GM03348 (cell line): ENCODE results near the gene FKBP5.
"Not testable (repeated sequence)": the region's sequence is repeated elsewhere in the genome, so short reads cannot be mapped to it uniquely, and the experiment has no call there.

Experiments
- DNase-seq: peaks from one replicate; pipeline ENCODE4 v3.0.0; 2012; ENCODE audit warnings: low spot score

Gene FKBP5

DNA sequence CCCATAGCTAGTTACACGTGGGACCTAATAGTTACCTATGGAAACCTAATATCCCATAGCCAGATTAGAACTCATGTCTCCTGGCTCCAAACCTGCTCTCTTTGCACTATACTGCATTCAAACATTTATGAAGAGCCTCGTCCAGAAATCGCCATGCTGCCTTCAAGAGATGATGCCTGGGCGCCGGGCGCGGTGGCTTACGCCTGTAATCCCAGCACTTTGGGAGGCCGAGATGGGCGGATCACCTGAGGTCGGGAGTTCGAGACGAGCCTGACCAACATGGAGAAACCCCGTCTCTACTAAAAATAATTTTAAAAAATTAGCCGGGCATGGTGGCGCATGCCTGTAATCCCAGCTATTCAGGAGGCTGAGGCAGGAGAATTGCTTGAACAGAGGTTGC lies 1.3 kb upstream of the FKBP5 start:
- not testable (repeated sequence) for DNase-seq

DNA sequence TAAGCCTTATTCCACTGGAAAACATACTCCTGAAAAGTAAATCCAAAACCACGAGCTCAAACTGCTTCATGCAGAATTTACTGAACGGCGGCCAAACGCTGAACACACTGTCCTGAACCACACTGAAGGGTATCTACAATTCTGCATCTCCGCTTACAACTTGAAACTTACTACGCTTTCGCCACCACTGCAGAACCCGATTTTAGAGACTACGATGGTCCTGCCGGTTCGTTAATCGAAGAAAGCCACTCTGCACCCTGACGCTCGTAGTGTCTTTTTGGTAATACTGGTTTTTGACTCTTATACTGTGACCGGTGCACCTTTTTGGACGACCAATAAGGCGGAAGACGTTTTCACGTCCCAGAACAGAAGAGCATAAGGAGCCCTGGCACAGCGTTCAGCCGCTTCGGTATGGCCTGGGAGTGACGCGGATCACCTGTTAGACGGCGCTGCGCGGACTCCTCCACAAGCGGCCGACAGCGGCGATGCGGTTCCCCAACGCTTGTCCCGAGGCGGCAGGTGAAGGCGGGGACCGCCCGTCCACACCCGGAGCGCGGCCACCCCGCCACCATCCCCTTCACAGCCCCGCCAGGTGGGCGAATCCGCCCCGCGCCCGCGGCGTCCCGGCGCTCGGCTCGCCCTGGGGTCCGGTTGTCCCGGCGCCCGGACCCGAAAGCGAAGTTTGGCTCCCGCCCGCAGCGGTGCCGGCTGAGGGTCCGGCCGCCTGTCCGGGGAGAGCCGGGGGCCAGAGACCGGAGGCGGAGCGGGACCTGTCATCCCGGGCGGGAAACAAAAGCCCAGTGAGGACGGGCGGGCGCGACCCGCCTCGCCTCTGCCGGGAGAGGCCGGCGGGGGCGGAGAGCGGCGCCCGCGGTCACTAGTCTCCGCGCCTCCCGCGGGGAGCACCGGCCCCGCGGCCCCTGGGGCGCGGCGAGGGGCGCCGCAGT lies 784 bp downstream of the FKBP5 start:
- DNase-seq, result peak; percentile 50

DNA sequence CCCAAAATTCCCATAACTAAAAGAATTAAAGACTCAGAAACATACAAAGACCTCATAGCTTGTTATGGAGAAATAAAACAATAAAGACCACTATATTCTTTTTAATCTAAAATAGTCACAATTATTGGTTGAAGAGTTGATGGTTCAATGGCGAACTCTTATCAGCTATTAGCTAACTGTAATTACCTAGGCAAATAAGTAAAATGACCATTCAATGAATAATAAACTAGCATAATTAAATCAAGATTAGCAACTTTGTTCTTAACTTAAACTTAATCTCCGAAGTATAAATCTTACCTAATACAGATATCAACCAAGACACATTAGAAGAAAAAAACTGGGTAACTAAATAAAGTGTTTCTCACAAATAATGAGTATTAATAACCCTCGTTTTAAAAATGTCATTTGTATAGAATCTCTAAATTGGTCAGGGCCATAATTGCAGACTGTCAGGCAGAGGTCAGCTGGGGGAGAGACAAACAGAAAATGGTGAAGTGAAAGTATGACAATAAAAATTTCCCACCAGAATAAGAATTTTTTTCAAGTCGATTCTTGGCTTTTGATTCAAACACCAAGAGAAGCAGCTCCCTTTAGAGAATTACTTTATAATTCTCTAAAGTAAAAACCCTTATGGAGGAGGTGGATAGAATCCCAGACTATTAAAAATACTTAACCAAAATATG lies 1.7 kb downstream of the FKBP5 start:
- DNase-seq, result no peak

DNA sequence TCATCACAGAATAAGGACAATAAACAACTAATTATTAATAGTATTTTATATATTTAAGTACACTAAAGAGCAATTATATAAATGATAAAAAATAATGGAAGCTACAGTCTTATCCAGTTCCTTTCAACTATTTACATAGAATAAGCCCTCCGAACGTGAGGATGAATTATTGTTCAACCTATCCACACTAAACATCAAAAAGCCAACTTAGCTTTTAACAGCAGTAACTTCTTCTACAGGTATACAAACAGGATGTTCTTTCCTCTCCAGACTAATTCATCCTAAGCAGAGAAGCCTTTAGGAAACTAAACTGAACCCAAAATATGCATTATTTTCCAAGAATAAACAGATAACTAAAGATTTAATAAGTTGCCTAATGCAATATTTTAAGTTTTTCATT lies 2.3 kb downstream of the FKBP5 start:
- DNase-seq, result no peak

DNA sequence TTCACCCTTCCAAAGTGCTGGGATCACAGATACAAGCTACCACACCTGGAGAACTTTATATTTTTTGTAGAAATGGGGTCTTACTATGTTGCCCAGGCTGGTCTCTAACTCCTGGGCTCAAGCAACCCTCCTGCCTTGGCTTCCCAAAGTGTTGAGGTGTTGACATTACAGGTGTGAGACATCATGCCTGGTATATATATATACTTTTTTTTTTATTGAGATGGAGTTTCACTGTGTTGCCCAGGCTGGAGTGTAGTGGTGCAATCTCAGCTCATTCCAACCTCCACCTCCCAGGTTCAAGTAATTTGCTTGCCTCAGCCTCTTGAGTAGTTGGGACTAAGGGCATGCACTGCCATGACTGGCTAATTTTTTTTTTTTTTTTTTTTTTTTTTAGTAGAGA lies 5.4 kb downstream of the FKBP5 start:
- DNase-seq, result no peak

DNA sequence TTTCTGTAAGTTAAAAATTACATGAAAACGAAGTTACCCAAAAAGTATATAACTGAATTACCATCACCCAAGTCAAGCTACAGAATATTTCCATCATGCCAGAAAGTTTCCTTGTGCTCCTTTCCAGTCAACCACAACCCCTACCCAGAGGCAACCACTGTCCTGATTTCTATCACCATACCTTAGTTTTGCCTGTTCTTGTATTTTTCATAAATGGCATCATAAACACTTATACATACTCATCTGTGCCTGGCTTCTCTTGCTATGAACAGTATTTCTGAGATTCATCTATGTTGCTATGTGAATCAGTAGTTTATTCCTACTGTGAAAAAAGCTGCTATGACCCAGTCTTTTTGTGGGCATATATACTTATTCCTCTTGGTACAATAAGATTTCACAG lies 7.4 kb downstream of the FKBP5 start:
- no peak for DNase-seq

DNA sequence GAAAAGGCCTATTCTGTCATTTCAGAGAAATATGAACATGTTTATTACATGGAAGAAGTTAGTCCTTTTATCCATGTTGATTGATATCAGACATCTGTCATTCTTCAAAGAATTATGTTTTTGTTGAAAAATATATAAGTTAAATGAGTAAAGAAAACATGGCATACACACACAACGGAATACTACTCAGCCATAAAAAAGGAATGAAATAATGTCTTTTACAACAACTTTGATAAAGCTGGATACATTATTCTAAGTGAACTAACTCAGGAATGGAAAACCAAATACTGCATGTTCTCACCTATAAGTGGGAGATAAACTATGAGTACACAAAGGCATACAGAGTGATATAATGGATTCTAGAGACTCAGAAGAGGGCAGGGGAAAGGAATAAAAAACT lies 9.3 kb downstream of the FKBP5 start:
- DNase-seq, result no peak

DNA sequence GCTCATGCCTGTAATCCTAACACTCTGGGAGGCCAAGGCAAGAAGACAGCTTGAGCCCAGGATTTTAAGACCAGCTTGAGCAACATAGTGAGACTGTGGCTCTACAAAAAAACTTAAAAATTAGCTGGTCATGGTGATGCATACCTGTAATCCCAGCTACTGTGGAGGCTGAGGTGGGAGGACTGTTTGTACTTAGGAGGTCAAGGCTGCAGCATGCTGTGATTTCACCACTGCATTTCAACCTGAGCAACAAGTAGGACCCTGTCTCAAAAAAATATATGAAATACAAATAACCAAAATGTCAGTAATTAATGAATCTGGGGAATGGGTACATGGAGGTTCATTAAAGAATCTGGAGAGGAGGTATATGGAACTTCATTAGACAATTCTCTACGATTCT lies 9.9 kb downstream of the FKBP5 start:
- DNase-seq, result no peak

DNA sequence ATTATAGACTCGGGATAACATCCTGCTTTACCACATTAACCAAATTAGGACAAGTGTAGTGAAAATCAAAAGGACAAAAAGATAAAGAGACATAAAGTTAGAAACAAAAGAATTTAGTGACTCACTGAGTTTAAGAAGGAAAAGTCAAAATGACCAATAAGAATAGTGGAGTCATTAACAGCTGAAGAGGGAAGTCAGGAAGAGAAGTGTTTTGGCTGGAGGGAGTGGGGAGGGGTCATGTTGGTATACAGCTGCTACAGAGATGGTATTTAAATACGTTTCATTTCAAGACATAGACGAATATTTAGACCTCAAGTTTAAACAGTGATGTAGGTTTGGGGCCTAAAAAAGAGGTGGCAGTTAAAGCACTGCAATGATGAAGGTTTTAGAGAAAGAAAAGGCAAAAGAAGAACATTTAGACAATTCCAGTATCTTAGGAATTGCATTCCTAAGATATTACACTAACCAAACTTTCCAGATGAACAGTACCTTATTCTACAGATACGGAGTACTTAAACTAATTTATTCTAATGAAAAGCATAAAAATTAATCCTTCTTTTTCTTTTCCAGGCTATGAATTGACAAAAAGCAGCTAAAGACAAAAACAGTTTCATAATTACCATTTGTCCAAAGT lies 10.6 kb downstream of the FKBP5 start:
- peak; percentile 21 for DNase-seq

DNA sequence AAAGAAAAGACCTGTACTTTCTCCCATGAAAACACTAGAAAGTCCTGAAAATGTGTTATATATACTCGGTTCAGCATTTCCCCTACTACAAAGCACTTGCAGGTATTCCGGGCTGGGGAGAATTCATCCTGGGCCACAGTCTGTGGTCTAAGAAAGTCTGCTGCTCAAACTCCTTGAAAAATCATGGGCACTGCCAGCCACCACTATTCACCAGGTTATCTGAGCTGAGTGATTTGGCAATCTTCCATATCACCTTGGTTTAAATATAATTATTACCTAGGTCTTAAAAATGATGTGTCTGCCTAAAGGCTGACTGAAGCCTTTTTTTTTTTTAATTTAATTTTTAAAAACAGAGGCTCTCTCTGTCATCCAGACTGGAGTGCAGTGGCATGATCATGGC lies 11.3 kb downstream of the FKBP5 start:
- no peak for DNase-seq

DNA sequence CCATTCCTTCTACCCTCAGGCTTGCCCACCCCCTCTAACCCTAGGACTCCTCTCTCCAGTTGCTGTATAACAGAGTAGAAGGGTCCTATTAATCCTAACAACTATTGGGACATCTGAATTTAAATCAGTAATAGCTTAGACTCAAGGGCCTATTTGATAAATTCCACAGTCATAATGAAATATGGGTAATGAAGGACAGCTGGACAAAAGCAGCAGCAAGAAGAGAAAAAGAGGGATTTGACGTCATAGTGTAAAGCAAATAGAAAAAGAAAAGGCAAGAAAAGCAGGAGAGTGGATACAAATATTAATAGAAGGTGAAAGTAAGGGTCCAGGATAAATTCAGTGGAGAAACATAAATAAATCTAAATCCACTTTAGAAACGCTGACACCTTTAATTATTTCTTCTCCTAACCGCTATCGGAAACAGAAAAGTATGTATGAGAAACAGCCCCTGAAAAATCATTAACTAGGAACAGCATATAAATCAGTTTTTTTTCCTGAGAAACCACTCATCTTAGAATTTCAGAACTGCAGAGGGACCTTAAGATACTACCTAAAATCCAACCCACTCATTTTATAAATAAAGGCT lies 12.8 kb downstream of the FKBP5 start:
- DNase-seq, result no peak

DNA sequence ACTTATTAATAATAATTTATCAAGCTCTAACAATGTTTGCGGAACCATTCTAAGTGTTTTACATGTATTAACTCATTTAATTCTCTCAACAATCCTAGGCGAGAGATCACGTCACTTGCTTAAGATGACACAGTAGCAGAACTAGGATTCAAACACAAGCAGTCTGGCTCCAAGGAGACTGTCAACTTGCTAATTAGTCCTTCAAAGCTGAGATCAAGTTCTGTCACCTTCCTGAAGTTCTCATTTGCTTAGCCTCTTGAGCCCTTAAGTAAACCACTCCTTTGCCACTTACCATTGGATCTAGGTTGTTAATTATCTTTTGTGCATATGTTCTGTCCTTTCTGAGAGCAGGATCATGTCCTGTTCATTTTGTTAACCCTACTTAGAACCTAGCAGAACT lies 14.1 kb downstream of the FKBP5 start:
- DNase-seq, result no peak

DNA sequence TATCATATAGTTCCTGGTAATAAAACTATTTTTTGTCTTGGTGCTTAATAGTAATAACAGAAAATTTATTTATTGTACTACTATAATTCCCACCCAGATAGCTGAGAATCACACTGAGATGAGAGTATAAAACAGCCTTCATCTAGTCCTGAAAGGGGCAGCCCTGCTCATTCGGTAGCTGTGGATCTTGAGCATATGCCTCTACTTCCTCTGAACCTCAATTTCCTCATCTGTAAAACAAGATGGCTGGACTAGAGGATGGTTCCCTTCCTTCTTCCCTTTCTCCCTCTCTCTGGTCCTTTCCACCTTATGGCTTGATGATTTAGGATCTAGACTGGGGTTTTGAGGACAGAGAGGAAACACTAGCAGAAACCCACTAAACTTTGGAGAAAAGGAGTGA lies 15.0 kb downstream of the FKBP5 start:
- DNase-seq, result no peak

DNA sequence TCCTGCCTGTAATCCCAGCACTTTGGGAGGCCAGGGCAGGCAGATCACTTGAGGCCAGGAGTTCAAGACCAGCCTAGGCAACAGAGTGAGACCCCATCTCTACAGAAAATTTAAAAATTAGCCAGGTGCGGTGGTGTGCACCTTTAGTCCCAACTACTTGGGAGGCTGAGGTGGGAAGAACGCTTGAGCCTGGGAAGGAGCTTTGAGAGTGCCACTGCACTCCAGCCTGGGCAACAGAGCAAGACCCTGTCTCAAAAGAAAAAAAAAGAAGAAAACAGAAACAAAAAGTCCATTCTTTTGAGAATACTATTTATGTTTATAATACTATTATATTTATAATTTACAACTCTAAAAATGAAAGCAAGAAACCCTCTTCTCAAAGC lies 15.4 kb downstream of the FKBP5 start:
- DNase-seq, result not testable (repeated sequence)

DNA sequence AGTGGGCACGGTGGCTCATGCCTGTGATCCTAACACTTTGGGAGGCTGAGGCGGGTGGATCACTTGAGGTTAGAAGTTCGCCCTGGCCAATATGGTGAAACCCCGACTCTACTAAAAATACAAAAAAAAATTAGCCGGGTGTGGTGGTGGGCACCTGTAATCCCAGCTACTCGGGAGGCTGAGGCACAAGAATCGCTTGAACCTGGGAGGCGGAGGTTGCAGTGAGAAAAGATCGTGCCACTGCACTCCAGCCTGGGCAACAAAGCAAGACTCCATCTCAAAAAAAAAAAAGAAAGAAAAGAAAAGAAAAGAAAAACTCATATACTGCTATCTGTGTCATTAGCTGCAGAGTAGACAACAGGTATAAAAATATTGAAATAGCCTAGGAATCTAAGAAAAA lies 18.3 kb downstream of the FKBP5 start:
- DNase-seq, result not testable (repeated sequence)

DNA sequence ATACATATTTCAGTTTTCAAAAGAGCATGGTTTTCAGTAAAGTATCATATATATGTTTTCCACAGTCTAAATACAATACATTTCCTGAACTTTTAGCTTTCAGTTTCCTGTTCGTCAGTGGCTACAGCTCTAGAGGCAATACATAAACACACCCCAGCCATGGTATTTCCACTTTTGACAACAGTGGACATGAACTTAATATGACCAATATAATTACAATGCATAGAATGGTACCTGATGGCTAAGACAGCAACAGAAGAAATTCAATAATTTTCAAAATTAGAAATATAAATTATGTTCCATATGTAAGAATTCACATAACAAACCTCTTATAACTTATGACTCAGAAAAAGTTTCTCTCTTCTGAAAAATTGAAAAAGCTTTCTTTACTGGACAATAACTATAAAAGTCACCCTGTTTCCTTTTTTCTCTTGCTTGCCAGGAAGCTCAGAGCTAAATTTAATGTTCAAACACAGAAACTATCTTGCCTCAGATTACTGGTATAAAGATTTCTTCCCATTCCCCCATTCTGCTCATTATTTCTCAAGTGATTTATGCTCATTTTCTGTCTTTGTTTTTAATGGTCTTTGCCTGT lies 19.2 kb downstream of the FKBP5 start:
- no peak for DNase-seq

DNA sequence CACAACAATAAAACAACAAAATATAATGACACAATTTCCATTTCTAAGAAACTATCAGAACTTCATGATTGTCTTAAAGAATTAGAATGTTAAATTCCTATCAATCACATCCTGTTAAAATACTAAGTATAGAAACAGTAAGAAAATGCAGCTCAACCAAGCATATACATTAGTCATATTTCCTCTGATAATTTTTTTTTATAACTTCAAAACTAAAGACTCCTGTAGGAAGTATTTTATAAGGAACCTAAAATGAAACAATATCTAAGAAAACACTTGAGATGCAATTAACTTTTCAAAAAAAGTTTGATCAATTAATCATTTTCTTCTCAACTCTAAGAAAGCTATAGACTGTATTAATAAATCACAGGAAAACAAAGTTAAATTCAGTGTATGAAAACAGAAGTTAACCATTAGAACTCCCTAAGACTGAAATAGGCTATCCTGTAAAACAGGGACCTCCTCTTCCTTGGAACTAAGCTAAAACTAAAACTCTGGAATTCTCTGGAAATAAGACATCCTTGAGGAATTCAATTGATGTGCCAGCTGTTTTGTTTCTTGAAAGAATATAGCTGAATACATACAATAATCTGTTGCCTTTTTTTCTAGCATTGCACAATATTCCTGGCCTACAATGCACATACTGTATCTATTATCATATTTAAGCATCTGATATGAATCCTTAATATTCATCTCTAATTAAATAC lies 19.8 kb downstream of the FKBP5 start:
- DNase-seq, result peak; percentile 30

DNA sequence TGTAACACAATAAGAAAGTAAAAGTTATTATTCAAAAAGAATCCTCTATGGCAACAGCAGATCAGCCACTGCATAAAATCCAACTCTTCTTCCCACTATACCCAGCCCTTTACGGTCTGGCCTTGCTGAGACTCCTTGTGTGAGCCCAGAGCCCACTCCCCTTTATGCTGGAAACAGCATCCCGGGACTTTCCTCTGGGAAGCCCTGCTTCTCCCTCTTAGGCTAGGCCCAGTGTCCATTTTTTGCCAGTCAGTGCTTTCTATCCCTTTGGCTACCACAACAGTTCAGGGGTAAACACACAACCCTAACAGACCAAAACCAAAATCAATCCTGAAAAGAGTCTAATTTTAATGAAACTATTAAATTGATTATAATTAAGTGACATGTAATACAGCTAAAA lies 20.6 kb downstream of the FKBP5 start:
- DNase-seq, result no peak

DNA sequence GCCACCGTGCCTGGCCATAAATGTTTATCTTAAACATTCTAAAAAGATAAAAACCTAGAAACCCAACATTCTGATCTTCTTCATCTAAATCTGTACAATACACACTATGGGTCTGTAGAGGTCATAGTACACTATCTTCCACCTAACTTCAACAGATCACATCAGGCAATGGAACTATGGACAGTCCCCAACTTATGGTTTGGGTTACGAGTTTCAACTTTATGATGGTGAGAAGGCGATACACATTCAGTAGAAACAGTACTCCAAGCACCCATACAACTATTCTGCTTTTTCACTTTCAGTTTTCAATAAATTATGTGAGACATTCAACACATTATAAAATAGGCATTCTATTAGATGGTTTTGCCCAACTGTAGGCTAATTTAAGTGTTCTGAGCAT lies 23.1 kb downstream of the FKBP5 start:
- DNase-seq, result no peak

DNA sequence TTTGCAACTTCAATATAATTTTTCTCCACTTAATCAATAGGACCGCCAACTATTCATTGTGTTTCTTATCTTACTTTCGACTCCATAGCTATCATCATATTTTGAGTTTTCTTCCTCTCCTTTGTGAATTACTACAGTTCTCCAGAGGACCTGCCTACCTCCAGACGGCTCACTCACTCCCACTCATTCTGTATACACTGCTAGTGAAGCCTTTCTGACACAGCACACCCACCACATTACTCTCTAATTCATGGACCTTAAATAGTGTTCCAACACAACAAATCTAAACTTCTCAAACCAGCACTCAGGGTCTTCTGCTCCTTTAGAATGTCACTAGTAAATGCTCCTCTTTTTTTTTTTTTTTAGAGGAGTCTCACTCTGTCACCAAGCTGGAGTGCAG lies 23.8 kb downstream of the FKBP5 start:
- no peak for DNase-seq

DNA sequence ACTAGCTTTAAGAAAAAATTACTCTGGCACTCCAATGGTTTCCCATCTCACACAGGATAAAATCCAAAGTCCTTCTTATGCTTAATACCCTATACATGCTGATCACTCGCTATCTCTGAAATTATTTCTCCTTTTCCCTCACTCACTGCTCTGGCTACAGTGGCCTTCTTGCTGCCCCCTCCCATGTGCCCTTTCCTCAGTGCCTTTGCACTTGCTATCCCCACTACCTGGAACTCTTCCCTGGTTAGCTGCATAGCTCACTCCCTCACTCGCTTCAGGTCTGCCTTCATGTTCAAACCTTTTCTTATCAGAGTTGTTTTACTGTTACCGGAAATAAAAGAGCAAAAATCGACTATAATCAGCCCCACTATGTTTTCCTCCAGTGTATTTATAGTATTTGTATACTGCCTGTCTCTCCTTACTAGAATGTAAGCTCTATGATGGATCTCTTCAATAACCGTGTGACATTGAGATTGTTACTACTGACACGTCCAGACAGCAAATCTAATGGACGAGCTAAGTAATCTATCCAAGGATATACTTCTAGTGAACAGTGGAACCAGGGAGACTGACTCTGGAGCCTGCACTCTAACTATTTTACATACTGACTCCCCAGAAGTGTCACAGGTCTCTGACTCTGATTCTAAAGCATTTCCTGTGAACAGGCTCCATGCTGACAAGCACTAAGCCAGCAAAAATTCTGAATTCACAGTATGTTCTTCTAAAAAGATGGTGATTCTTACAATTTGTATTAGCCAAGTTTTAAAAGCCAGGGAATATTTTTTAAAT lies 25.1 kb downstream of the FKBP5 start:
- DNase-seq, result peak; percentile 69
